HG02852 (cell line): Measurements from ENCODE around the gene ZNF185.

Experiments used
- ATAC-seq: cut with Tn5 transposase; IDR thresholded peaks from one replicate; pipeline ENCODE4 v1.9.1; 2021; ENCODE audit warnings: mild to moderate bottlenecking, moderate library complexity; ENCODE audit not compliant: unreplicated experiment

ZNF185 gene

GRCh38 chrX:152895121-152895520 lies 2.7 kb upstream of the ZNF185 start:
- no peak for ATAC-seq

GRCh38 chrX:152895724-152896420 lies 2.0 kb upstream of the ZNF185 start:
- ATAC-seq = no peak

GRCh38 chrX:152896450-152896849 lies 1.4 kb upstream of the ZNF185 start:
- ATAC-seq = no peak

GRCh38 chrX:152898442-152898841 lies 575 bp downstream of the ZNF185 start:
- no peak for ATAC-seq

- ATAC-seq = no peak
Observed at GRCh38 chrX:152899111-152899873, 1.4 kb downstream of the ZNF185 start.

- ATAC-seq = no peak
Observed at GRCh38 chrX:152899874-152900719, 2.2 kb downstream of the ZNF185 start.

- ATAC-seq = no peak
Observed at GRCh38 chrX:152900937-152901445, 3.1 kb downstream of the ZNF185 start.

- no peak for ATAC-seq
Observed at GRCh38 chrX:152901816-152902501, 4.1 kb downstream of the ZNF185 start.

- ATAC-seq = no peak
Observed at GRCh38 chrX:152902502-152902820, 4.6 kb downstream of the ZNF185 start.

GRCh38 chrX:152903589-152903988 lies 5.7 kb downstream of the ZNF185 start:
- no peak for ATAC-seq

GRCh38 chrX:152904151-152905080 lies 6.5 kb downstream of the ZNF185 start:
- peak; percentile 51 for ATAC-seq

- no peak for ATAC-seq
Observed at GRCh38 chrX:152905081-152905420, 7.2 kb downstream of the ZNF185 start.

- ATAC-seq = no peak
Observed at GRCh38 chrX:152907084-152907651, 9.3 kb downstream of the ZNF185 start.

- ATAC-seq = no peak
Observed at GRCh38 chrX:152908486-152908885, 10.6 kb downstream of the ZNF185 start.

- peak; percentile 72 for ATAC-seq
Observed at GRCh38 chrX:152910018-152910417, 12.2 kb downstream of the ZNF185 start.

- ATAC-seq = no peak
Observed at GRCh38 chrX:152912106-152912505, 14.2 kb downstream of the ZNF185 start.

GRCh38 chrX:152912641-152913040 lies 14.8 kb downstream of the ZNF185 start:
- ATAC-seq = no peak

GRCh38 chrX:152913346-152913745 lies 15.5 kb downstream of the ZNF185 start:
- no peak for ATAC-seq

- ATAC-seq = no peak
Observed at GRCh38 chrX:152913910-152914309, 16.0 kb downstream of the ZNF185 start.
